ENCODE measurements around the gene SLC22A5.
"Not testable (repeated sequence)": the region's sequence is repeated elsewhere in the genome, so short reads cannot be mapped to it uniquely, and the experiment has no call there.

The SLC22A5 gene

GRCh38 chr5:132388244-132389050 is 18.9 kb downstream of the SLC22A5 start:
- peak; percentile 62 for DNase-seq

- peak; percentile 48 for DNase-seq
These were observed 19.5 kb downstream of the SLC22A5 start for GRCh38 chr5:132389051-132389331.

GRCh38 chr5:132389585-132390286 is 20.2 kb downstream of the SLC22A5 start:
- DNase-seq: peak; percentile 100

- no peak for DNase-seq
These were observed 21.7 kb downstream of the SLC22A5 start for GRCh38 chr5:132391247-132391646.

GRCh38 chr5:132391870-132392269 is 22.4 kb downstream of the SLC22A5 start:
- no peak for DNase-seq

GRCh38 chr5:132392411-132392810 is 22.9 kb downstream of the SLC22A5 start:
- no peak for DNase-seq

- DNase-seq: no peak
These were observed 23.7 kb downstream of the SLC22A5 start for GRCh38 chr5:132392978-132393825.

GRCh38 chr5:132394667-132395259 is 25.3 kb downstream of the SLC22A5 start:
- DNase-seq: no peak

GRCh38 chr5:132396589-132397031 is 27.1 kb downstream of the SLC22A5 start:
- DNase-seq: no peak

- DNase-seq: no peak
These were observed 27.7 kb downstream of the SLC22A5 start for GRCh38 chr5:132397224-132397623.

- DNase-seq: not testable (repeated sequence)
These were observed 28.6 kb downstream of the SLC22A5 start for GRCh38 chr5:132397936-132398675.

- DNase-seq: not testable (repeated sequence)
These were observed 34.5 kb downstream of the SLC22A5 start for GRCh38 chr5:132404041-132404440.

- DNase-seq: no peak
These were observed 36.1 kb downstream of the SLC22A5 start for GRCh38 chr5:132405646-132406045.

- no peak for DNase-seq
These were observed 36.8 kb downstream of the SLC22A5 start for GRCh38 chr5:132406144-132406783.

- peak; percentile 42 for DNase-seq
These were observed 38.5 kb downstream of the SLC22A5 start for GRCh38 chr5:132407970-132408369.

- DNase-seq: no peak
These were observed 38.9 kb downstream of the SLC22A5 start for GRCh38 chr5:132408456-132408855.

- DNase-seq: no peak
These were observed 39.5 kb downstream of the SLC22A5 start for GRCh38 chr5:132408965-132409364.

GRCh38 chr5:132410451-132411303 is 41.2 kb downstream of the SLC22A5 start:
- DNase-seq: peak; percentile 77

GRCh38 chr5:132411304-132412013 is 41.9 kb downstream of the SLC22A5 start:
- DNase-seq: no peak

GRCh38 chr5:132413567-132413966 is 44.1 kb downstream of the SLC22A5 start:
- no peak for DNase-seq

Data from fibroblast of skin of scalp (primary cell).